ENCODE measurements around the gene FBXO38. TPM values are rescaled to one million over a fixed set of nuclear protein-coding genes. Genes with fewer than 3 reads are reported as not detected.

Gene FBXO38
- total RNA-seq, 2 experiments from 2014 or later, result 37.6 to 49.5 TPM

DNA sequence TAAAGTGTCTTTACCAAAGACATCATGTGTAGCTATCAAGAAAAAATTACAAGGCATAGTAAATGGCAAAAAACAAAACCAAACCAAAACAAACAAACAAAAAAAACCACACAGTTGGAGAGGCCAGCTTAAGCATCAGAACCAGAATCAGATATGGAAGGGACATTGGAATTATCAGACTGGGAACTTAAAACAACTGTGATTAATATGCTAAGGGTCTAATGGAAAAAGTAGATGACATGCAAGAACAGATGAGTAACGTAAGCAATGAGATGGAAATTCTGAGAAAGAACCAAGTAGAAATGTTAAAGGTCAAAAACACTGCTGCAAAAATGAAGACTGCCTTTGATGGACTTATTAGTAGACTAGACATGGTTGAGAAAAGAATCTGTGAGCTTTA, 75.9 kb downstream of the FBXO38 start:
- Histone ChIP-seq H3K4me3 (ENCODE audit: low read depth, low read length, poor library complexity, severe bottlenecking) (no peak overlapping the region), H2AFZ (ENCODE audit: low read length) (no peak overlapping the region), H3K9me3 (ENCODE audit: low read length) (no peaks in the 10 kb centered on the region), H3K36me3 (ENCODE audit: insufficient read depth, low read length) (no peaks in the 10 kb centered on the region), H3K27ac (ENCODE audit: low read depth, low read length, poor library complexity, severe bottlenecking) (no peak overlapping the region), H3K79me2 (ENCODE audit: insufficient read depth, low read depth, low read length) (no peaks in the 10 kb centered on the region), H3K9me2 (ENCODE audit: insufficient read depth, low read length) (no peaks in the 10 kb centered on the region), H3K4me1 (ENCODE audit: insufficient read depth, low read length, poor library complexity, severe bottlenecking) (no peaks in the 10 kb centered on the region), H4K20me1 (ENCODE audit: insufficient read depth, low read length) (no peaks in the 10 kb centered on the region), H3K4me2 (ENCODE audit: low read length) (no peak overlapping the region)
- no peak for DNase-seq (ENCODE audit: low spot score)
- no TSS peak for BruUV-seq (replicated peaks)
- POLR2A ChIA-PET, result interaction anchor here (0.6 kb wide), 1 partner anchor 493 kb away, joined by 3 read pairs; no protein-coding TSS in a partner anchor
- intact Hi-C loops (cut with micrococcal nuclease; ENCODE audit: unreplicated experiment), result loop anchor here (10.0 kb wide), 2 partner anchors 165 to 575 kb away; no protein-coding TSS in a partner anchor
- TF ChIP-seq EZH2phosphoT487 (IDR thresholded peaks at IDR 0.05; ENCODE audit: borderline replicate concordance, low read depth, low read length) (no peak), CTCF (conservative IDR thresholded peaks at IDR 0.05; ENCODE audit: low read length) (no peak)
- CTCF ChIA-PET (ENCODE audit: unreplicated experiment), result no interaction called here

DNA sequence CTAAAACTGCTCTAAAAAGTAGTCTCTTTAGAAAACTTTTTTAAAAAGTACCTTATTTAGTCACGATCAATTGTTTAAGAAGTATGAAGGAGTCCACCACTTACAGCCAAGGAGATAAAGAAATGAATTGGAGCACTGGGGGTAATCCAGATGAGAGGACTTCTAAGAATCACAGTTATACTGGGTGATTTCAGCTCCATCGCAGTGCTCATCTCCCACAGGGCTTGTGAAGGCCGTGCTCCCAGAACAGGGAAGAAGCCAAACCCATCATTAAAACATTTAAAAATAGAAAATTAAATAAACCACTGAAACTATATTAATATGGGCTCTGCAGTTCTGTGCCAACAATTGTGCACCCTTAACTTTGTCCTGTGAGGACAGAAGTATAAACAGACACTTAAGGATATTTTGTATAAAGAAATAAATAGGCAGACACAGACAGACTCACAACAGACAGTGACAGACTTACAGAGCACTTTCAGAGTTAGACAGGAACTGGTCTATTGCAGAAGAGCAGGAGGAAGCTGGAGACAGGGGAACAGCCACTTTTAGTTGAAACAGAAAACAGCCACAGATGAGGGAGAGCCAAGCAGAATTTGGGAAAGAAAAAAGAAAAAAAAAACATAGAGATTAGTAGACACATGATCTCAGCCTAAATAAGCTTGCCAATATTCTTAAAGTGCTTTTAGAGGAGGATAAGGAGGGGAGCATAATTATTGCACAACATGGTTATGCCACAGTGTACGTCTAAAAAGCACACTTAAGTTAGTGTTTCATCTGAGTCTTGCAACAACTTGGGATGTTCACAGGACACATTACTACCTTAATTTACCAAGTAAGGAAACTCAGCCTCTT, 81.8 kb downstream of the FBXO38 start:
- intact Hi-C loops (cut with micrococcal nuclease; ENCODE audit: unreplicated experiment), result no loop called here
- TF ChIP-seq CTCF (conservative IDR thresholded peaks at IDR 0.05; ENCODE audit: low read length) (no peak), EZH2phosphoT487 (IDR thresholded peaks at IDR 0.05; ENCODE audit: borderline replicate concordance, low read depth, low read length) (no peak)
- Histone ChIP-seq H3K4me2 (ENCODE audit: low read length) (no peak overlapping the region), H3K27ac (ENCODE audit: low read depth, low read length, poor library complexity, severe bottlenecking) (no peak overlapping the region), H4K20me1 (ENCODE audit: insufficient read depth, low read length) (no peaks in the 10 kb centered on the region), H3K4me1 (ENCODE audit: insufficient read depth, low read length, poor library complexity, severe bottlenecking) (no peaks in the 10 kb centered on the region), H3K36me3 (ENCODE audit: insufficient read depth, low read length) (no peaks in the 10 kb centered on the region), H2AFZ (ENCODE audit: low read length) (no peak overlapping the region), H3K4me3 (ENCODE audit: low read depth, low read length, poor library complexity, severe bottlenecking) (no peak overlapping the region), H3K79me2 (ENCODE audit: insufficient read depth, low read depth, low read length) (no peaks in the 10 kb centered on the region), H3K9me2 (ENCODE audit: insufficient read depth, low read length) (no peaks in the 10 kb centered on the region), H3K9me3 (ENCODE audit: low read length) (no peaks in the 10 kb centered on the region)
- ChIA-PET CTCF (ENCODE audit: unreplicated experiment) (no interaction called here), POLR2A (interaction anchor here (0.7 kb wide), 1 partner anchor 334 kb away, joined by 3 read pairs; no protein-coding TSS in a partner anchor)
- no TSS peak for BruUV-seq (replicated peaks)
- no peak for DNase-seq (ENCODE audit: low spot score)

DNA sequence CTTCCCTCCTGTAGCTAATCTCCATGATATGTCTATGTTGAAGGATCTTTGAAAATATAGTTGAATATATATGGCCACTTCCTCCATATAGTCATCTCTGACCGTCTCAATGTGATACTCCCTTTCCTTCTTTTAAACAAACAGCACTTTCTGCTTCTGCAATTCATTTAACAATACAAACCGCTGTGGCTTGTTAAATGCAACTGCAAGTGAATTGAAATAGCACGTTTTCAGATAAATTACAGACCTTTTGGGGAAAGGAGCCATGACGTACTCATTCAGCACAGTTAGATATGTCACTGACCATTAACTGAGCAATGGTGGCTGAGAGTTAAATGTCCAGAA, 82.5 kb downstream of the FBXO38 start:
- Histone ChIP-seq H3K9me3 (ENCODE audit: low read length) (no peaks in the 10 kb centered on the region), H3K9me2 (ENCODE audit: insufficient read depth, low read length) (no peaks in the 10 kb centered on the region), H3K4me3 (ENCODE audit: low read depth, low read length, poor library complexity, severe bottlenecking) (no peak overlapping the region), H2AFZ (ENCODE audit: low read length) (no peak overlapping the region), H3K36me3 (ENCODE audit: insufficient read depth, low read length) (no peaks in the 10 kb centered on the region), H3K79me2 (ENCODE audit: insufficient read depth, low read depth, low read length) (no peaks in the 10 kb centered on the region), H3K27ac (ENCODE audit: low read depth, low read length, poor library complexity, severe bottlenecking) (no peak overlapping the region), H4K20me1 (ENCODE audit: insufficient read depth, low read length) (no peaks in the 10 kb centered on the region), H3K4me1 (ENCODE audit: insufficient read depth, low read length, poor library complexity, severe bottlenecking) (no peaks in the 10 kb centered on the region), H3K4me2 (ENCODE audit: low read length) (no peak overlapping the region)
- intact Hi-C loops (cut with micrococcal nuclease; ENCODE audit: unreplicated experiment), result no loop called here
- DNase-seq (ENCODE audit: low spot score), result no peak
- TF ChIP-seq CTCF (conservative IDR thresholded peaks at IDR 0.05; ENCODE audit: low read length), result no peak
- no peak for TF ChIP-seq EZH2phosphoT487 (IDR thresholded peaks at IDR 0.05; ENCODE audit: borderline replicate concordance, low read depth, low read length)
- ChIA-PET POLR2A (interaction anchor here (0.7 kb wide), 1 partner anchor 335 kb away, joined by 3 read pairs; no protein-coding TSS in a partner anchor), CTCF (ENCODE audit: unreplicated experiment) (no interaction called here)
- no TSS peak for BruUV-seq (replicated peaks)
